Astrocyte of the cerebellum (primary cell): Measurements from ENCODE around the gene RTL5.

ENCODE experiments used
- DNase-seq: peaks from one replicate; pipeline ENCODE4 v3.0.0-alpha.2; 2011; ENCODE audit warnings: low read depth
- H3K4me3 ChIP-seq: 2 replicates; pipeline ENCODE4 v1.5.1; 2011; ENCODE audit warnings: mild to moderate bottlenecking, low read depth, low read length, moderate library complexity
- in situ Hi-C: cut with HindIII; loops from 2 replicates; pipeline ENCODE4 v1.10.0; 2017; ENCODE audit warnings: low sequenced_read_pairs
- TF ChIP-seq, protein P1 (sequence below): IDR thresholded peaks from 2 replicates; pipeline ENCODE4 v1.5.1; 2012; ENCODE audit warnings: low read length, low read depth, moderate library complexity, mild to moderate bottlenecking; ENCODE audit errors: missing control alignments

Gene RTL5

DNA sequence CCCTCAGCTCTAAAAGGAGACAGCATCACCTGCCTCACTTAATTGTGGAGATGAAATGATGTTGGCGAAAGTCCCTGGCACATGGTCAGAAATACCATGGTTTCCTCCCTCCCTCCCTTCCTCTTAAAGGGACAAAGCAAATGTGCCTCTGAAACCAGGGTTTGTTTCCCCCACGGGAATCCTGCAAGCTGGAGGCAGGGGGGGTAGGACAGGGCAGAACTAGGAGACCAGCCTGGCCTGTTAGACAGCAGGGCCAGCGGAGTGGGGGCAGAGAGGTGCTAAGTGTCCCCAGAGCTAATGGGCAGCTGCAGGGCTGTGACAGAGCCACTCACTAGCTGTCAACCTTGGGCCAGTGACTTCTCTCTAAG lies 5.7 kb downstream of the RTL5 start:
- in situ Hi-C loops: loop anchor here (5.0 kb wide), 1 partner anchor 109 kb away; no protein-coding TSS in a partner anchor
- no peak overlapping the region for H3K4me3 ChIP-seq
- no peak for DNase-seq
- TF ChIP-seq, protein P1, sequence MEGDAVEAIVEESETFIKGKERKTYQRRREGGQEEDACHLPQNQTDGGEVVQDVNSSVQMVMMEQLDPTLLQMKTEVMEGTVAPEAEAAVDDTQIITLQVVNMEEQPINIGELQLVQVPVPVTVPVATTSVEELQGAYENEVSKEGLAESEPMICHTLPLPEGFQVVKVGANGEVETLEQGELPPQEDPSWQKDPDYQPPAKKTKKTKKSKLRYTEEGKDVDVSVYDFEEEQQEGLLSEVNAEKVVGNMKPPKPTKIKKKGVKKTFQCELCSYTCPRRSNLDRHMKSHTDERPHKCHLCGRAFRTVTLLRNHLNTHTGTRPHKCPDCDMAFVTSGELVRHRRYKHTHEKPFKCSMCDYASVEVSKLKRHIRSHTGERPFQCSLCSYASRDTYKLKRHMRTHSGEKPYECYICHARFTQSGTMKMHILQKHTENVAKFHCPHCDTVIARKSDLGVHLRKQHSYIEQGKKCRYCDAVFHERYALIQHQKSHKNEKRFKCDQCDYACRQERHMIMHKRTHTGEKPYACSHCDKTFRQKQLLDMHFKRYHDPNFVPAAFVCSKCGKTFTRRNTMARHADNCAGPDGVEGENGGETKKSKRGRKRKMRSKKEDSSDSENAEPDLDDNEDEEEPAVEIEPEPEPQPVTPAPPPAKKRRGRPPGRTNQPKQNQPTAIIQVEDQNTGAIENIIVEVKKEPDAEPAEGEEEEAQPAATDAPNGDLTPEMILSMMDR: no peak

DNA sequence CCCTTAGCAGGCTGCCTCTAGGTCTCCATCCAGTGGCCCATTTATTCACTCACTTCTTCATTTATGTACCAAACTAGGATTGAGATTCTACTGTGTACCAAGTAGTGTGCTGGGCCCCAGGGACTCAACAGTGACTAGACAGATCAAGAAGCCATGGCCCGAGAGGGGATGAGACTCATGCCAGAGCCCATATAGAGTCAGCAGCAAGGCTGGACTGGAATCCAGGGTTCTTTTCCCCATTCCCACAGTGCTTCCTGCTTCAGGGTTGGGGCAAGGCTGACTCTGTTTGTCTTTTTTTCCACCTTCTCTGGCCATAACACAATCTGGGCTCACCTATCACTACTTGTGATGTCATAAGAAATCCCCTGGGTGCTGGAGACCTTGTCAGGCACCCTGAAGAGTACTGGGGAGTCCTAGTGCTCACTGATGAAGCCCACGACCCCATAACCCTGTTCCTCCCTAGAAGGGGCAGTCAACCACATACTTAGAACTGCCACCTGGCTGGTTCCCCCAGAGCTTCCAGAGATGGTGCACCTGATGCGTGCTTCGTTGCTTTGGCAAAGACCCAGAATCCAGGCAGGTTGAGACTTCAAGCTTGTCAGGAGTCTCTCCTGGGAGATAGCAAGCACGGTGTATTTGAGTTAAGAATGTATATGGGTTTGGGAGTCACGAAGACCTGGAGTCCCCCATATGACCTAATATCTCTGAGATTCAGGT lies 6.2 kb downstream of the RTL5 start:
- DNase-seq: no peak
- TF ChIP-seq, protein P1: no peak
- in situ Hi-C loops: loop anchor here (5.0 kb wide), 1 partner anchor 108 kb away; no protein-coding TSS in a partner anchor

DNA sequence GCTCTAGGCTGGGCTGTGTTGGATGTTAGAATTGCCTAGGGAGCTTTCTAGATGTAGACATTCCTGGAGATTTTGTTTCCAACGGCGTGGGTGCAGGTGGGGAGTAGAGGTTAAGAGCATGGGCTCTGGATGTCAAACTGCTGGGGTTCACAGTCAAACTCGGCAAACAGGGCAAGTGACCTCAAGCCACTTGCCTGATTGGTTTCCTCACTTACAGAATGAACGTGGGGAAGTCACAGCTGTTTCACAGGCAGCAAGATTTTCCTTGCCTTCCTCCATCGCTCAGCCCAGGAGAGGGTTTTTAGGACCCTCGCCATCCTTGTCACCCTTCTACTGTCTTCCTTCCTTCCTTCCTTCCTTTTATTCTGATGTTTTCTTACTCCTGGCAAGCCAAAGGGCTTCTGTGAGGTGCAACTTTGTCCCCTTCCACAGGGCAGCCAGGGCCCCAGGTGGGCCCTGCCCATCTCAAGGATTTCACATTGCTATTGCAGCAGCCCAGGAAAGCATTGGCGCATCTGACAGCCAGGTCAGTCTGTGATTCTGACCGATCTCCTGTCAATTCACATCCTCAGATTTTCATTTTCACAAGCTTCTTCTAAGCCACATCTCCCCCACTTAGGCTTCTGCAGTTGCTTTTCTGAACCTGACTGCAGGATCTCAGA lies 7.0 kb downstream of the RTL5 start:
- TF ChIP-seq, protein P1: no peak
- no peak for DNase-seq
- no peak overlapping the region for H3K4me3 ChIP-seq
- in situ Hi-C loops: loop anchor here (5.0 kb wide), 1 partner anchor 107 kb away; no protein-coding TSS in a partner anchor

More for the DNA sequence above, 6.2 kb downstream of the RTL5 start:
- H3K4me3 ChIP-seq: no peak overlapping the region

DNA sequence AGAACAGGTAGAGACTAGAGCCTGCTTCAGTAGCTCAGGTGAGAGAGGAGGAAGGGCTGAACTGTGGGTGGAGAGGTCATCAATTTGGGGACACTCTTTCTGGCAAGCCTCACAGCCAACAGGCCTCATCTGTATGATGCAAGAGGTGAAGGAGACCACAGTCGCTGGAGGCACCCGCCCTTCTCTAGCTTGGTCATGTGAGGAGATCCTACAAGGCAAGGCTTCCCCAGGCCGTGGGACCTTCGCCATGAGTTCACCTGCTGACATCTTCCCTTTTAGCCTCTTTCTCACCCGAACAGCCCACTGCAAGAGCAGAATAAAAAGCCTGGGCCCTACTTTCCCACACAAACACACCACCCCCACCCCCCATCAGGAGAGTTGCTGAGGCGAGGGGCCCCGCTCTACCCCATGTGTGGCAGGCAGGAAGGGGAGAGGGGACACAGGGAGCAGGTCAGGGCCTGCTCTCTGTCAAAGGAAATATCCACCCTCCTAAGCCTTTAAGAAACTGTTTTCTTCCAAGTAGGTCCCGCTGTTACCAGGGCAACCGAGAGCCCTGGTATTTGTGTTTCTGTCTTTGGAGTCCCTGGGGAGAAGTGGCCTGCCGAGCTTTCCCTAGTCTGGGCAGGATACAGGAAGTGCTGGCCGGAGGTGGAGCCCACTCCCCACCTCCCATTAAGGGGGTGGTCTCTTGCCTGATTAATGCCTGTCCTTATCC lies 8.1 kb downstream of the RTL5 start:
- no peak overlapping the region for H3K4me3 ChIP-seq
- TF ChIP-seq, protein P1: no peak
- in situ Hi-C loops: no loop called here
- DNase-seq: no peak

DNA sequence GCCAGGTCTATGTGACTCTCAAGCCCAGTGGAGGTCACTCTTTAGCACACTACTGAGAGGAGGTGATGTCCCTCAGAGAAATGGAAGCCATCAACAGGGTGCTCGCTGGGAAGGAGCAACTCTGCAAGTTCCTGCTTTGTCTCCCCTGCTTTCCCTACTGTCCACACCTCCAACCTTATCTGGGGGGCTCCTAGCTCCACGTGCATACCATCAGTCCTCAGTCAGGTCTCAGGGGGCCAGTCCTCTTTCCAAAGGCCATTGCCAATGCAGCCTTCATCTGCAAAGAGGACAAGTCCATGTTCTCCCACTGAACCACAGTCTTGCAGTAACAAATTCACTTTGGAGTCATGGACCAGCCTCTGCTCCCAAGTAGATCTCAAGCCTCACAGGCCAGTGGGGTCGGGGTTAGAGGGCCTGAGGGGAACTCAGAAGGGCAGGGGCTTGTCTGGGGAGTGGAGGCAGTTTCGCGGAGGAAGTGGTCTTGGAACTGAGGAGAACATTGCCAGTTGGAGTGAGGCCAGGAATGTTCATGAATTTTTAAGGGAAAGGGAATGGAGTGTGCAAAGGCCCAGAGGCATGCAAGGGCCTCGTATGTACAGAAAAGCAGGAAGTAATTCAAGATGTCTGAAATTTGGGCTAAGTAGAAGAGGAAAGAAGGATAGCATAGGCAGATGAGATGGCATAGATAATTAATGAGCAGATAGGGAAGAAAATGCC lies 8.9 kb downstream of the RTL5 start:
- in situ Hi-C loops: no loop called here
- H3K4me3 ChIP-seq: no peak overlapping the region
- no peak for DNase-seq
- TF ChIP-seq, protein P1: no peak

DNA sequence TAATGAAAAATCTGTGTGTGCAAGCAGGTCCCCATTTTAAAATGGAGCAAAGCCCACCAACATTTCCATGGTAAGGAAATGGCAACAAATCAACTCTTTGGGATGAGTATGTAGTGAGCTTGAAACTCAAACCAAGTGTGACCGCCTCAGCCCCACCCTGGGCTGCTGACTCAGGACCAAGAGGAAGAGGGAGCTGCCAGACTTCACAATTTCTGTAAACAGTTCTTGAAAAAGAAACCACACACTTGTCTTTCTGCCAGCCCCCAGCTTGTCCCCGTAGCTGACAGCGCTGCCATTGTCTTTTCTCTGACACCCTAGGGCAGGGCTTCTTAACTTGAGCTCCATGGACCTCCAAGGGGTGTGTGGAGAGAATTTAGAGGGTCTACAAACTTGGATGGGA lies 10.3 kb downstream of the RTL5 start:
- DNase-seq: peak; percentile 65
- TF ChIP-seq, protein P1: no peak
- in situ Hi-C loops: no loop called here
- H3K4me3 ChIP-seq: no peak overlapping the region
